ENCODE data around the gene SIPA1.

DNA sequence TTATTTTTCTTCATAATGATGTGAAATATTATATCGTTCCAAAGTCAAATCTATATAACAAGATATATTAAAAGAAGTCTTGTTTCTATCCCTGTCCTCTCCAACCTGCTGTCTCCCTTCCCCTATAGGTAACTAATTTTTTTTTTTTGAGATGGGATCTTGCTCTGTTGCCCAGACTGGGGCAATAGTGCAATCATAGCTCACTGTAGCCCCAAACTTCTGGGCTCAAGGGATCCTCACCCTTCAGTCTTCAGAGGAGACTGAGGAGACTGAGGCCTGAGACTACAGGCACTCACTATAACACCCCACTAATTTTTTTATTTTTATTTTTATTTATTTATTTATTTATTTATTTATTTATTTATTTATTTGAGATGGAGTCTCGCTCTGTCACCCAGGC lies 35.1 kb downstream of the SIPA1 start:
- TF ChIP-seq JUN (CRISPR knock-in tag; IDR thresholded peaks at IDR 0.05) (no peak), FOXJ3 (CRISPR knock-in tag; IDR thresholded peaks at IDR 0.05; ENCODE audit: borderline replicate concordance) (no peak), ZNF281 (CRISPR knock-in tag; IDR thresholded peaks at IDR 0.05) (no peak), CTCF (IDR thresholded peaks at IDR 0.05) (no peak), ATF3 (CRISPR knock-in tag; conservative IDR thresholded peaks at IDR 0.05) (no peak), NFATC4 (CRISPR knock-in tag; IDR thresholded peaks at IDR 0.05) (no peak), MAX (CRISPR knock-in tag; IDR thresholded peaks at IDR 0.05) (no peak)
- TF ChIP-seq, protein P1, sequence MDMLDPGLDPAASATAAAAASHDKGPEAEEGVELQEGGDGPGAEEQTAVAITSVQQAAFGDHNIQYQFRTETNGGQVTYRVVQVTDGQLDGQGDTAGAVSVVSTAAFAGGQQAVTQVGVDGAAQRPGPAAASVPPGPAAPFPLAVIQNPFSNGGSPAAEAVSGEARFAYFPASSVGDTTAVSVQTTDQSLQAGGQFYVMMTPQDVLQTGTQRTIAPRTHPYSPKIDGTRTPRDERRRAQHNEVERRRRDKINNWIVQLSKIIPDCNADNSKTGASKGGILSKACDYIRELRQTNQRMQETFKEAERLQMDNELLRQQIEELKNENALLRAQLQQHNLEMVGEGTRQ (CRISPR knock-in tag; IDR thresholded peaks at IDR 0.05), result no peak

Measured in WTC11 (cell line).